HEK293 (cell line): Measurements from ENCODE around the gene ZNF687.
"Not testable (repeated sequence)": the region's sequence is repeated elsewhere in the genome, so short reads cannot be mapped to it uniquely, and the experiment has no call there.

Experiments
- CTCF ChIA-PET: fragments of 350-600 bp; formaldehyde crosslinking; extraction: SDS; loops from one replicate; lab custom pipeline; 2021; ENCODE audit warnings: antibody characterized with exemption; lab: Yijun Ruan, JAX
- POLR2A ChIA-PET: fragments of 300-600 bp; formaldehyde crosslinking; extraction: SDS; loops from one replicate; lab custom pipeline; 2020; ENCODE audit warnings: antibody characterized with exemption, inconsistent platforms; lab: Yijun Ruan, JAX
- H3K27ac ChIP-seq: fragments of 200-500 bp; sonication (Bioruptor generic); 2 replicates; pipeline ENCODE4 v1.5.1; 2014; ENCODE audit warnings: low read depth, low read length, control low read depth, inconsistent platforms; ENCODE audit errors: extremely low read depth
- H3K36me3 ChIP-seq, 2 experiments: fragments of 200-500 bp in 1 of 2; sonication (Bioruptor generic) in 1 of 2; 1 replicate in 1 of 2; 2 replicates in 1 of 2; pipeline ENCODE4 v1.5.1; 2014 to 2017; ENCODE audit warnings: inconsistent platforms in 2 of 2, low read length in 2 of 2; ENCODE audit not compliant: control insufficient read depth in 2 of 2, insufficient read depth in 1 of 2
- H3K4me1 ChIP-seq: fragments of 200-500 bp; sonication (Bioruptor generic); 2 replicates; pipeline ENCODE4 v1.5.1; 2014; ENCODE audit warnings: mild to moderate bottlenecking, low read length, inconsistent platforms; ENCODE audit not compliant: control insufficient read depth, insufficient read depth
- H3K4me3 ChIP-seq: 2 replicates; pipeline ENCODE4 v1.5.1; 2011; ENCODE audit warnings: low read depth, mild to moderate bottlenecking, control low read depth, low read length, moderate library complexity
- H3K9me3 ChIP-seq: fragments of 200-500 bp; sonication (Bioruptor generic); 2 replicates; pipeline ENCODE4 v1.5.1; 2014; ENCODE audit warnings: low read depth, low read length, inconsistent platforms; ENCODE audit not compliant: control insufficient read depth, insufficient read depth
- BCL11A ChIP-seq: fragments of 450-650 bp; formaldehyde crosslinking; IDR thresholded peaks from 2 replicates; pipeline ENCODE4 v1.5.1; 2016; ENCODE audit warnings: low read depth, missing biosample characterization, missing genetic modification characterization
- GFI1B ChIP-seq: fragments of 450-650 bp; formaldehyde crosslinking; IDR thresholded peaks from 2 replicates; pipeline ENCODE4 v1.5.1; 2016; ENCODE audit warnings: missing biosample characterization, missing genetic modification characterization
- KLF1 ChIP-seq: fragments of 450-650 bp; formaldehyde crosslinking; IDR thresholded peaks from 2 replicates; pipeline ENCODE4 v1.5.1; 2016; ENCODE audit warnings: missing biosample characterization, missing genetic modification characterization
- RBAK ChIP-seq: fragments of 450-650 bp; formaldehyde crosslinking; IDR thresholded peaks from 2 replicates; pipeline ENCODE4 v1.5.1; 2016; ENCODE audit warnings: missing biosample characterization, missing genetic modification characterization
- SCRT1 ChIP-seq: fragments of 450-650 bp; formaldehyde crosslinking; IDR thresholded peaks from 2 replicates; pipeline ENCODE4 v1.5.1; 2016; ENCODE audit warnings: missing biosample characterization, missing genetic modification characterization, borderline replicate concordance
- ZBTB1 ChIP-seq: fragments of 450-650 bp; formaldehyde crosslinking; IDR thresholded peaks from 2 replicates; pipeline ENCODE4 v1.5.1; 2016; ENCODE audit warnings: missing biosample characterization, missing genetic modification characterization
- ZBTB20 ChIP-seq: fragments of 450-650 bp; formaldehyde crosslinking; IDR thresholded peaks from 2 replicates; pipeline ENCODE4 v1.5.1; 2016; ENCODE audit warnings: missing biosample characterization, missing genetic modification characterization
- ZBTB49 ChIP-seq: fragments of 450-650 bp; formaldehyde crosslinking; IDR thresholded peaks from 2 replicates; pipeline ENCODE4 v1.5.1; 2016; ENCODE audit warnings: missing biosample characterization, missing genetic modification characterization, low read depth
- ZFHX2 ChIP-seq: fragments of 450-650 bp; formaldehyde crosslinking; conservative IDR thresholded peaks from 2 replicates; pipeline ENCODE4 v1.5.1; 2016; ENCODE audit warnings: missing biosample characterization, missing genetic modification characterization
- ZFP37 ChIP-seq: fragments of 450-650 bp; formaldehyde crosslinking; IDR thresholded peaks from 2 replicates; pipeline ENCODE4 v1.5.1; 2016; ENCODE audit warnings: missing biosample characterization, missing genetic modification characterization
- ZNF211 ChIP-seq: fragments of 450-650 bp; formaldehyde crosslinking; IDR thresholded peaks from 2 replicates; pipeline ENCODE4 v1.5.1; 2016; ENCODE audit warnings: low read depth, missing biosample characterization, missing genetic modification characterization
- ZNF624 ChIP-seq: fragments of 450-650 bp; formaldehyde crosslinking; IDR thresholded peaks from 2 replicates; pipeline ENCODE4 v1.5.1; 2017; ENCODE audit warnings: missing biosample characterization, missing genetic modification characterization
- ZNF707 ChIP-seq: fragments of 450-650 bp; formaldehyde crosslinking; IDR thresholded peaks from 2 replicates; pipeline ENCODE4 v1.5.1; 2016; ENCODE audit warnings: missing biosample characterization, missing genetic modification characterization
- ZNF776 ChIP-seq: fragments of 450-650 bp; formaldehyde crosslinking; IDR thresholded peaks from 2 replicates; pipeline ENCODE4 v1.5.0; 2017; ENCODE audit warnings: missing biosample characterization, missing genetic modification characterization, borderline replicate concordance
- ZSCAN16 ChIP-seq: fragments of 450-650 bp; formaldehyde crosslinking; IDR thresholded peaks from 2 replicates; pipeline ENCODE4 v1.5.1; 2016; ENCODE audit warnings: missing biosample characterization, missing genetic modification characterization
- TF ChIP-seq, protein P1 (sequence below): fragments of 450-650 bp; formaldehyde crosslinking; IDR thresholded peaks from 2 replicates; pipeline ENCODE4 v1.5.1; 2016; ENCODE audit warnings: missing biosample characterization, missing genetic modification characterization

ZNF687 gene

GRCh38 chr1:151273924-151274466 is 8.1 kb upstream of the ZNF687 start:
- Histone ChIP-seq H3K4me1 (no peaks in the 10 kb centered on the region), H3K9me3 (no peaks in the 10 kb centered on the region), H3K36me3 (peaks cover 11 to 20% of the 10 kb centered on the region in 2 experiments; a peak in 2 of 3 replicates), H3K4me3 (no peak overlapping the region), H3K27ac (no peak overlapping the region)
- TF ChIP-seq BCL11A (tag by site-specific recombination) (no peak), ZBTB49 (tag by site-specific recombination) (no peak), ZFHX2 (tag by site-specific recombination) (0 out of 2 replicates have a peak, but pooled peaks have one; percentile 11)
- ChIA-PET POLR2A (interaction anchor here (0.7 kb wide), 1 partner anchor 13 kb away, joined by 3 read pairs; no protein-coding TSS in a partner anchor), CTCF (interaction anchor here (0.5 kb wide), 1 partner anchor 71 kb away, joined by 3 read pairs; no protein-coding TSS in a partner anchor)

DNA sequence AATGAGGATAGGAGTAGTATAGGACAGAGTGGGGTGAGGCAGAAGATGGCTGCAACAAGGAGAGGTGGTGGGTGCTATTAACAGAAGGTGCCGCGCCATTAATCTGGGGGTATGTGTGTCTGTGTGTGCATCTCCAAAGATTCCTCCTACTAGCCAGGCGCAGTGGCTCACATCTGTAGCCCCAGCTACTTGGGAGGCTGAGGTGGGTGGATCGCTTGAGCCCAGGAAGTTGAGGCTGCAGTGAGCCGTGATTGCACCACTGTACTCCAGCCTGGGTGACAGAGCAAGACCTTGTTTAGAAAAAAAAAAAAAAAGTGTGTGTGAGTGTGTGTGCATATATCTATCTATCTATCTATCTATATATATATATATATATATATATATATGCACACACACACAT is 6.8 kb upstream of the ZNF687 start:
- H3K4me3 ChIP-seq, H3K4me1 ChIP-seq, CTCF ChIA-PET, POLR2A ChIA-PET, H3K9me3 ChIP-seq, H3K27ac ChIP-seq: not testable (repeated sequence)
- peaks cover 0 to 14% of the 10 kb centered on the region in 2 experiments; a peak in 2 of 3 replicates for H3K36me3 ChIP-seq

- no peaks in the 10 kb centered on the region for H3K9me3 ChIP-seq
- no peak overlapping the region for H3K4me3 ChIP-seq
- H3K36me3 ChIP-seq, result peaks cover 0 to 3% of the 10 kb centered on the region in 2 experiments; a peak in 1 of 3 replicates
- ChIA-PET CTCF (interaction anchor here (0.7 to 1.3 kb wide), 2 partner anchors 17 to 63 kb away, joined by 3 read pairs; no protein-coding TSS in a partner anchor), POLR2A (no interaction called here)
- H3K27ac ChIP-seq, result no peak overlapping the region
- H3K4me1 ChIP-seq, result no peaks in the 10 kb centered on the region
- TF ChIP-seq GFI1B (tag by site-specific recombination) (no peak), ZNF624 (tag by site-specific recombination) (no peak), ZBTB20 (tag by site-specific recombination) (no peak), ZBTB1 (tag by site-specific recombination) (no peak), ZNF776 (no peak), ZSCAN16 (no peak), ZFP37 (tag by site-specific recombination) (no peak), ZNF211 (tag by site-specific recombination) (no peak), RBAK (tag by site-specific recombination) (no peak), ZNF707 (tag by site-specific recombination) (no peak), KLF1 (tag by site-specific recombination) (no peak), SCRT1 (tag by site-specific recombination) (no peak)
- TF ChIP-seq, protein P1, sequence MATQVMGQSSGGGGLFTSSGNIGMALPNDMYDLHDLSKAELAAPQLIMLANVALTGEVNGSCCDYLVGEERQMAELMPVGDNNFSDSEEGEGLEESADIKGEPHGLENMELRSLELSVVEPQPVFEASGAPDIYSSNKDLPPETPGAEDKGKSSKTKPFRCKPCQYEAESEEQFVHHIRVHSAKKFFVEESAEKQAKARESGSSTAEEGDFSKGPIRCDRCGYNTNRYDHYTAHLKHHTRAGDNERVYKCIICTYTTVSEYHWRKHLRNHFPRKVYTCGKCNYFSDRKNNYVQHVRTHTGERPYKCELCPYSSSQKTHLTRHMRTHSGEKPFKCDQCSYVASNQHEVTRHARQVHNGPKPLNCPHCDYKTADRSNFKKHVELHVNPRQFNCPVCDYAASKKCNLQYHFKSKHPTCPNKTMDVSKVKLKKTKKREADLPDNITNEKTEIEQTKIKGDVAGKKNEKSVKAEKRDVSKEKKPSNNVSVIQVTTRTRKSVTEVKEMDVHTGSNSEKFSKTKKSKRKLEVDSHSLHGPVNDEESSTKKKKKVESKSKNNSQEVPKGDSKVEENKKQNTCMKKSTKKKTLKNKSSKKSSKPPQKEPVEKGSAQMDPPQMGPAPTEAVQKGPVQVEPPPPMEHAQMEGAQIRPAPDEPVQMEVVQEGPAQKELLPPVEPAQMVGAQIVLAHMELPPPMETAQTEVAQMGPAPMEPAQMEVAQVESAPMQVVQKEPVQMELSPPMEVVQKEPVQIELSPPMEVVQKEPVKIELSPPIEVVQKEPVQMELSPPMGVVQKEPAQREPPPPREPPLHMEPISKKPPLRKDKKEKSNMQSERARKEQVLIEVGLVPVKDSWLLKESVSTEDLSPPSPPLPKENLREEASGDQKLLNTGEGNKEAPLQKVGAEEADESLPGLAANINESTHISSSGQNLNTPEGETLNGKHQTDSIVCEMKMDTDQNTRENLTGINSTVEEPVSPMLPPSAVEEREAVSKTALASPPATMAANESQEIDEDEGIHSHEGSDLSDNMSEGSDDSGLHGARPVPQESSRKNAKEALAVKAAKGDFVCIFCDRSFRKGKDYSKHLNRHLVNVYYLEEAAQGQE (tag by site-specific recombination), result no peak
Observed at GRCh38 chr1:151277249-151277648, 4.8 kb upstream of the ZNF687 start.
